ENCODE measurements around the gene RIT1.

Gene RIT1

GRCh38 chr1:155859234-155859829, 51.8 kb downstream of the RIT1 start, which contains the start of gene SYT11:
Gene SYT11 (plus strand): TSS chr1:155859567. CDS start chr1:155859762, 195 bp downstream.
- DNase-seq, result peak; percentile 49 to 98 (median 92)

GRCh38 chr1:155858800-155859233, 52.3 kb downstream of the RIT1 start:
- DNase-seq, result no peak

- peak in 55 of 56 donors; percentile 30 to 93 (median 81) for DNase-seq
Observed at GRCh38 chr1:155856975-155857930, 53.9 kb downstream of the RIT1 start, which contains the start of gene GON4L. Gene GON4L (minus strand): TSS chr1:155857214. CDS start chr1:155853780, 3,434 bp downstream.

- DNase-seq, result no peak
Observed at GRCh38 chr1:155856257-155856974, 54.7 kb downstream of the RIT1 start.

- DNase-seq, result no peak
Observed at GRCh38 chr1:155850345-155850744, 60.8 kb downstream of the RIT1 start.

- no peak for DNase-seq
Observed at GRCh38 chr1:155847823-155848529, 63.2 kb downstream of the RIT1 start.

Measured in amygdala (tissue), 56 donors.